K562 (cell line): ENCODE measurements around the gene OR10H2. TPM values are rescaled to one million over a fixed set of nuclear protein-coding genes. Genes with fewer than 3 reads are reported as not detected.

Source experiments
- ATAC-seq: fragments of 200-7000 bp; cut with Tn5 transposase; 3 replicates; pipeline ENCODE4 v1.9.1; 2020; ENCODE audit warnings: moderate library complexity
- BruUV-seq: library from RNA; stranded (reverse); fragments of 400-500 nt; replicated peaks from 2 replicates; lab custom pipeline; 2021; lab: Mats Ljungman, UMichigan
- CTCF ChIA-PET: fragments of 300-600 bp; formaldehyde crosslinking; extraction: SDS; loops from one replicate; lab custom pipeline; 2021; ENCODE audit warnings: low intra/inter-chr PET ratio; lab: Yijun Ruan, JAX
- POLR2A ChIA-PET: fragments of 300-600, 350-650 bp; sonication (Branson Sonifier 250); formaldehyde crosslinking; extraction: SDS; loops from one replicate; lab custom pipeline; 2021; ENCODE audit warnings: antibody characterized with exemption, inconsistent platforms; lab: Yijun Ruan, JAX
- DNase-seq, 4 experiments: peaks; one replicate each; pipeline versions ENCODE4 v3.0.0 to v3.0.0-alpha.2; 2011 to 2018; ENCODE audit warnings: low spot score in 3 of 4, mixed read lengths in 3 of 4; ENCODE audit errors: extremely low read depth in 1 of 4
- FAIRE-seq: peaks from 2 replicates; lab custom pipeline; 2011; peaks lifted over from hg19 to GRCh38; lab: Jason Lieb, UNC
- H2AFZ ChIP-seq: 2 replicates; pipeline ENCODE4 v1.6.0; 2011; ENCODE audit warnings: low read depth, low read length, control low read depth, inconsistent platforms
- H3K27ac ChIP-seq: fragments of 200-600 bp; 3 replicates; pipeline ENCODE4 v1.8.0; 2011; ENCODE audit warnings: low read depth, mild to moderate bottlenecking, control low read depth, inconsistent platforms, low read length, moderate library complexity, mixed read lengths; ENCODE audit errors: extremely low read depth
- H3K27me3 ChIP-seq, 2 experiments: fragments of 300-600 bp in 1 of 2; 2 replicates in 1 of 2; 3 replicates in 1 of 2; pipeline versions ENCODE4 v1.6.0 to v1.8.0; 2011; ENCODE audit warnings: inconsistent platforms in 2 of 2, low read length in 2 of 2, mild to moderate bottlenecking in 1 of 2, mixed read lengths in 1 of 2, moderate library complexity in 1 of 2; ENCODE audit not compliant: control insufficient read depth in 2 of 2, insufficient read depth in 2 of 2
- H3K36me3 ChIP-seq: fragments of 300-600 bp; 3 replicates; pipeline ENCODE4 v1.8.0; 2011; ENCODE audit warnings: mild to moderate bottlenecking, low read length, inconsistent platforms; ENCODE audit not compliant: control insufficient read depth, insufficient read depth
- H3K4me1 ChIP-seq, 2 experiments: fragments of 200-600 bp in 1 of 2; replicated peaks in 1 of 2; 2 replicates in 1 of 2; 3 replicates in 1 of 2; pipeline versions ENCODE4 v1.5.1 to v1.8.0; 2011; ENCODE audit warnings: inconsistent platforms in 2 of 2, low read length in 2 of 2, mild to moderate bottlenecking in 1 of 2, mixed read lengths in 1 of 2, moderate library complexity in 1 of 2; ENCODE audit not compliant: control insufficient read depth in 2 of 2, insufficient read depth in 2 of 2
- H3K4me2 ChIP-seq: 2 replicates; pipeline ENCODE4 v1.6.1; 2011; ENCODE audit warnings: low read length, control low read depth, inconsistent platforms, mixed read lengths; ENCODE audit not compliant: insufficient read depth
- H3K4me3 ChIP-seq: fragments of 200-600 bp; sonication (generic), shearing (Covaris generic); 2 replicates; pipeline ENCODE4 v1.5.1; 2016; ENCODE audit warnings: control low read depth, inconsistent platforms
- H3K79me2 ChIP-seq: fragments of 200-600 bp; 3 replicates; pipeline ENCODE4 v1.8.0; 2011; ENCODE audit warnings: low read length, inconsistent platforms; ENCODE audit not compliant: control insufficient read depth, insufficient read depth
- H3K9ac ChIP-seq, 2 experiments: 2 replicates each; pipeline versions ENCODE4 v1.6.0 to v1.6.1; 2011; ENCODE audit warnings: low read depth in 2 of 2, low read length in 2 of 2, control low read depth in 1 of 2, inconsistent platforms in 1 of 2, mild to moderate bottlenecking in 1 of 2, mixed read lengths in 1 of 2; ENCODE audit not compliant: insufficient read depth in 1 of 2
- H3K9me1 ChIP-seq: one replicate; pipeline ENCODE4 v1.6.0; 2011; ENCODE audit warnings: inconsistent platforms, mild to moderate bottlenecking, low read length, moderate library complexity; ENCODE audit not compliant: control insufficient read depth, insufficient read depth
- H3K9me3 ChIP-seq: replicated peaks from 2 replicates; pipeline ENCODE4 v1.5.1; 2011; ENCODE audit warnings: low read depth, low read length, inconsistent platforms; ENCODE audit not compliant: control insufficient read depth, insufficient read depth
- H4K20me1 ChIP-seq: replicated peaks from 2 replicates; pipeline ENCODE4 v1.6.1; 2011; ENCODE audit warnings: low read length, inconsistent platforms, mixed read lengths; ENCODE audit not compliant: control insufficient read depth, insufficient read depth
- ATF2 ChIP-seq: sonication (generic); formaldehyde crosslinking; IDR thresholded peaks from 2 replicates; pipeline ENCODE4 v1.8.1; 2022; ENCODE audit warnings: missing genetic modification reagents
- CXXC5 ChIP-seq: fragments of 250-450 bp; sonication (Bioruptor Pico); IDR thresholded peaks from 2 replicates; pipeline ENCODE4 v1.8.0; 2022; ENCODE audit warnings: inconsistent platforms, mild to moderate bottlenecking, moderate library complexity
- GABPA ChIP-seq: fragments of 200-800 bp; sonication (Bioruptor generic); conservative IDR thresholded peaks from 2 replicates; pipeline ENCODE4 v1.6.1; 2016; ENCODE audit warnings: low read depth, missing genetic modification characterization, missing compliant biosample characterization
- GTF2F1 ChIP-seq: IDR thresholded peaks from 2 replicates; pipeline ENCODE4 v1.6.1; 2011; ENCODE audit warnings: low read depth, low read length, improper control_type of control experiment
- HLTF ChIP-seq: fragments of 450-650 bp; IDR thresholded peaks from 2 replicates; pipeline ENCODE4 v1.6.1; 2016
- KDM5B ChIP-seq: fragments of 200-600 bp; sonication (generic); IDR thresholded peaks from 2 replicates; pipeline ENCODE4 v1.6.1; 2012; ENCODE audit warnings: low read depth, mild to moderate bottlenecking, moderate library complexity, low read length, control low read depth, inconsistent platforms; ENCODE audit not compliant: insufficient replicate concordance
- NCOA6 ChIP-seq: fragments of 450-650 bp; IDR thresholded peaks from 2 replicates; pipeline ENCODE4 v1.6.1; 2017; ENCODE audit warnings: mild to moderate bottlenecking
- NFATC3 ChIP-seq: fragments of 450-650 bp; IDR thresholded peaks from 2 replicates; pipeline ENCODE4 v1.6.1; 2017; ENCODE audit warnings: mild to moderate bottlenecking
- RAD21 ChIP-seq, 2 experiments: fragments of 250-450 bp in 1 of 2; fragments of 450-650 bp in 1 of 2; sonication (Bioruptor Pico) in 1 of 2; formaldehyde crosslinking in 1 of 2; IDR thresholded peaks in 1 of 2; conservative IDR thresholded peaks in 1 of 2; 2 replicates each; pipeline versions ENCODE4 v1.4.0 to v1.8.0; 2020 to 2022; ENCODE audit warnings: mild to moderate bottlenecking in 2 of 2, moderate library complexity in 1 of 2
- TFAM ChIP-seq: fragments of 250-450 bp; sonication (Bioruptor Pico); conservative IDR thresholded peaks from 2 replicates; pipeline ENCODE4 v1.5.0; 2021; ENCODE audit warnings: mild to moderate bottlenecking, moderate library complexity
- ZNF184 ChIP-seq: sonication (generic); formaldehyde crosslinking; IDR thresholded peaks from 2 replicates; pipeline ENCODE4 v1.5.0; 2020; ENCODE audit warnings: missing genetic modification reagents
- ZNF217 ChIP-seq: sonication (generic); formaldehyde crosslinking; IDR thresholded peaks from 2 replicates; pipeline ENCODE4 v1.8.0; 2022; ENCODE audit warnings: mild to moderate bottlenecking, missing genetic modification reagents
- ZNF695 ChIP-seq: fragments of 450-650 bp; formaldehyde crosslinking; IDR thresholded peaks from 2 replicates; pipeline ENCODE4 v1.4.0; 2020; ENCODE audit warnings: mild to moderate bottlenecking, moderate library complexity
- WGBS: fragments of 100-300 bp; shearing (Covaris generic); methylation state at CpG from one replicate; pipeline ENCODE4 v1.1.6; 2016; ENCODE audit warnings: low coverage, mixed read lengths; ENCODE audit not compliant: insufficient coverage; ENCODE audit errors: missing lambda C conversion rate; 5-methylcytosine and 5-hydroxymethylcytosine counted together
- in situ Hi-C: fragments of 300-500 bp; cut with MboI; formaldehyde crosslinking; loops from 4 replicates; pipeline ENCODE4 v1.15.0; 2018; ENCODE audit warnings: inconsistent platforms, mixed read lengths
- intact Hi-C: fragments of 100-400 bp; cut with micrococcal nuclease; formaldehyde crosslinking; loops from 2 replicates; pipeline ENCODE4 v1.14.2; 2022
- polyA plus RNA-seq, 8 experiments: library from polyadenylated mRNA; depleted of rRNA in 4 of 8; stranded (reverse) in 5 of 8; unstranded in 3 of 8; fragments of >200 nt; fragmentation: Nextera tagmentation in 2 of 8; fragmentation: Illumina TruSeq in 1 of 8; extraction: Ambion mirVana in 2 of 8; extraction: Trizol in 1 of 8; gene quantifications; 2 replicates each; pipeline versions ENCODE4 v1.2.1 to v1.2.3, GENCODE V29; 2011 to 2014; ENCODE audit warnings: inconsistent platforms in 1 of 8, missing spikeins in 1 of 8
- total RNA-seq, 7 experiments: library from RNA; depleted of rRNA in 6 of 7; stranded (reverse); fragments of >200 nt in 6 of 7; fragmentation: Illumina TruSeq in 2 of 7; extraction: Trizol in 2 of 7; gene quantifications; 2 replicates each; pipeline versions ENCODE4 v1.2.1 to v1.2.3, GENCODE V29; 2011 to 2021; ENCODE audit warnings: low replicate concordance in 1 of 7
- TF ChIP-seq, protein P1 (sequence below): fragments of 250-450 bp; sonication (Bioruptor Pico); IDR thresholded peaks from 2 replicates; pipeline ENCODE4 v1.4.0; 2020
- TF ChIP-seq, protein P2 (sequence below): fragments of 250-450 bp; sonication (Bioruptor Pico); IDR thresholded peaks from 2 replicates; pipeline ENCODE4 v1.8.0; 2022; ENCODE audit warnings: moderate library complexity, mild to moderate bottlenecking, inconsistent platforms
- TF ChIP-seq, protein P3 (sequence below): fragments of 450-650 bp; formaldehyde crosslinking; IDR thresholded peaks from 2 replicates; pipeline ENCODE4 v1.4.0; 2020; ENCODE audit warnings: mild to moderate bottlenecking
- TF ChIP-seq, protein P4 (sequence below): sonication (generic); formaldehyde crosslinking; IDR thresholded peaks from 2 replicates; pipeline ENCODE4 v1.8.1; 2023; ENCODE audit warnings: mild to moderate bottlenecking, missing genetic modification reagents

The OR10H2 gene
- total and polyA plus RNA-seq, 9 of the 15 experiments (the other 6 are each of a cell fraction or from before 2014, with no cell fraction given) = not detected

- H3K9me3 ChIP-seq = no peaks in the 10 kb centered on the region
- no TSS peak for BruUV-seq
- H3K27ac ChIP-seq = no peak overlapping the region
- no peaks in the 10 kb centered on the region for H3K4me1 ChIP-seq
- no peaks in the 10 kb centered on the region for H3K79me2 ChIP-seq
- ATAC-seq (no peak), FAIRE-seq (no peak), DNase-seq (no peak)
- no peak overlapping the region for H3K4me2 ChIP-seq
- no peaks in the 10 kb centered on the region for H3K36me3 ChIP-seq
- intact Hi-C loops = no loop called here
- POLR2A ChIA-PET = no interaction called here
- 1% methylated on average over 6 of the region's 6 CpGs for WGBS
- no peak overlapping the region for H2AFZ ChIP-seq
- in situ Hi-C loops = no loop called here
- CTCF ChIA-PET = no interaction called here
- peaks cover 0 to under 1% of the 10 kb centered on the region in 2 experiments; a peak in 1 of 5 replicates for H3K27me3 ChIP-seq
- H4K20me1 ChIP-seq = no peaks in the 10 kb centered on the region
- no peak overlapping the region for H3K9ac ChIP-seq
- H3K4me3 ChIP-seq = no peak overlapping the region
- H3K9me1 ChIP-seq = no peaks in the 10 kb centered on the region
- TF ChIP-seq, protein P1, sequence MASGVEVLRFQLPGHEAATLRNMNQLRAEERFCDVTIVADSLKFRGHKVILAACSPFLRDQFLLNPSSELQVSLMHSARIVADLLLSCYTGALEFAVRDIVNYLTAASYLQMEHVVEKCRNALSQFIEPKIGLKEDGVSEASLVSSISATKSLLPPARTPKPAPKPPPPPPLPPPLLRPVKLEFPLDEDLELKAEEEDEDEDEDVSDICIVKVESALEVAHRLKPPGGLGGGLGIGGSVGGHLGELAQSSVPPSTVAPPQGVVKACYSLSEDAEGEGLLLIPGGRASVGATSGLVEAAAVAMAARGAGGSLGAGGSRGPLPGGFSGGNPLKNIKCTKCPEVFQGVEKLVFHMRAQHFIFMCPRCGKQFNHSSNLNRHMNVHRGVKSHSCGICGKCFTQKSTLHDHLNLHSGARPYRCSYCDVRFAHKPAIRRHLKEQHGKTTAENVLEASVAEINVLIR (CRISPR knock-in tag) = no peak
- TF ChIP-seq ZNF217 (CRISPR knock-in tag) = no peak
- TF ChIP-seq, protein P2, sequence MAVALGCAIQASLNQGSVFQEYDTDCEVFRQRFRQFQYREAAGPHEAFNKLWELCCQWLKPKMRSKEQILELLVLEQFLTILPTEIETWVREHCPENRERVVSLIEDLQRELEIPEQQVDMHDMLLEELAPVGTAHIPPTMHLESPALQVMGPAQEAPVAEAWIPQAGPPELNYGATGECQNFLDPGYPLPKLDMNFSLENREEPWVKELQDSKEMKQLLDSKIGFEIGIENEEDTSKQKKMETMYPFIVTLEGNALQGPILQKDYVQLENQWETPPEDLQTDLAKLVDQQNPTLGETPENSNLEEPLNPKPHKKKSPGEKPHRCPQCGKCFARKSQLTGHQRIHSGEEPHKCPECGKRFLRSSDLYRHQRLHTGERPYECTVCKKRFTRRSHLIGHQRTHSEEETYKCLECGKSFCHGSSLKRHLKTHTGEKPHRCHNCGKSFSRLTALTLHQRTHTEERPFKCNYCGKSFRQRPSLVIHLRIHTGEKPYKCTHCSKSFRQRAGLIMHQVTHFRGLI = no peak
- no peak for TF ChIP-seq GTF2F1
- TF ChIP-seq HLTF = no peak
- no peak for TF ChIP-seq GABPA (tag)
- TF ChIP-seq, protein P3, sequence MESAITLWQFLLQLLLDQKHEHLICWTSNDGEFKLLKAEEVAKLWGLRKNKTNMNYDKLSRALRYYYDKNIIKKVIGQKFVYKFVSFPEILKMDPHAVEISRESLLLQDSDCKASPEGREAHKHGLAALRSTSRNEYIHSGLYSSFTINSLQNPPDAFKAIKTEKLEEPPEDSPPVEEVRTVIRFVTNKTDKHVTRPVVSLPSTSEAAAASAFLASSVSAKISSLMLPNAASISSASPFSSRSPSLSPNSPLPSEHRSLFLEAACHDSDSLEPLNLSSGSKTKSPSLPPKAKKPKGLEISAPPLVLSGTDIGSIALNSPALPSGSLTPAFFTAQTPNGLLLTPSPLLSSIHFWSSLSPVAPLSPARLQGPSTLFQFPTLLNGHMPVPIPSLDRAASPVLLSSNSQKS (CRISPR knock-in tag) = no peak
- TF ChIP-seq ZNF184 (CRISPR knock-in tag) = no peak
- no peak for TF ChIP-seq CXXC5
- no peak for TF ChIP-seq TFAM (CRISPR knock-in tag)
- no peak for TF ChIP-seq RAD21 (CRISPR knock-in tag; conservative IDR thresholded peaks at IDR 0.05 in 1 of 2, IDR thresholded peaks at IDR 0.05 in 1 of 2)
- no peak for TF ChIP-seq NCOA6
- no peak for TF ChIP-seq ZNF695
- TF ChIP-seq, protein P4, sequence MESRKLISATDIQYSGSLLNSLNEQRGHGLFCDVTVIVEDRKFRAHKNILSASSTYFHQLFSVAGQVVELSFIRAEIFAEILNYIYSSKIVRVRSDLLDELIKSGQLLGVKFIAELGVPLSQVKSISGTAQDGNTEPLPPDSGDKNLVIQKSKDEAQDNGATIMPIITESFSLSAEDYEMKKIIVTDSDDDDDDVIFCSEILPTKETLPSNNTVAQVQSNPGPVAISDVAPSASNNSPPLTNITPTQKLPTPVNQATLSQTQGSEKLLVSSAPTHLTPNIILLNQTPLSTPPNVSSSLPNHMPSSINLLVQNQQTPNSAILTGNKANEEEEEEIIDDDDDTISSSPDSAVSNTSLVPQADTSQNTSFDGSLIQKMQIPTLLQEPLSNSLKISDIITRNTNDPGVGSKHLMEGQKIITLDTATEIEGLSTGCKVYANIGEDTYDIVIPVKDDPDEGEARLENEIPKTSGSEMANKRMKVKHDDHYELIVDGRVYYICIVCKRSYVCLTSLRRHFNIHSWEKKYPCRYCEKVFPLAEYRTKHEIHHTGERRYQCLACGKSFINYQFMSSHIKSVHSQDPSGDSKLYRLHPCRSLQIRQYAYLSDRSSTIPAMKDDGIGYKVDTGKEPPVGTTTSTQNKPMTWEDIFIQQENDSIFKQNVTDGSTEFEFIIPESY (CRISPR knock-in tag) = no peak
- TF ChIP-seq NFATC3 = no peak
- TF ChIP-seq KDM5B = no peak
- TF ChIP-seq ATF2 (CRISPR knock-in tag) = no peak
Observed at GRCh38 chr19:15733895-15734294, 6.1 kb downstream of the OR10H2 start.
